H1 (cell line): ENCODE data around the gene RPRD2.

ENCODE experiments used
- CTCF ChIP-seq, 3 experiments: IDR thresholded peaks; 1 replicate in 2 of 3; 2 replicates in 1 of 3; pipeline versions ENCODE4 v1.5.1 to v1.6.1; 2011; ENCODE audit warnings: low read length in 3 of 3, mild to moderate bottlenecking in 3 of 3, inconsistent platforms in 2 of 3, low read depth in 1 of 3, moderate library complexity in 1 of 3; ENCODE audit not compliant: insufficient read depth in 1 of 3; ENCODE audit errors: control extremely low read depth in 1 of 3
- SP1 ChIP-seq: IDR thresholded peaks from 2 replicates; pipeline ENCODE4 v1.6.1; 2011; ENCODE audit warnings: low read depth, low read length

- no peak for TF ChIP-seq CTCF (IDR thresholded peaks at IDR 0.05; ENCODE audit: control extremely low read depth in 1 of 3, insufficient read depth in 1 of 3, low read depth in 1 of 3, low read length in 3 of 3)
- no peak for TF ChIP-seq SP1
Measured at GRCh38 chr1:150479927-150480352, 116.0 kb downstream of the RPRD2 start.
